SU-DHL-6 (cell line): ENCODE measurements around the gene DNER.

Experiments used
- EZH2phosphoT487 ChIP-seq: fragments of 200-600 bp; sonication (generic), shearing (Covaris generic); conservative IDR thresholded peaks from 2 replicates; pipeline ENCODE4 v1.6.1; 2018; ENCODE audit warnings: mild to moderate bottlenecking, antibody characterized with exemption, low read length, moderate library complexity, mixed read lengths
- TF ChIP-seq, protein P1 (sequence below): fragments of 200-600 bp; sonication (generic); IDR thresholded peaks from one replicate; pipeline ENCODE4 v1.5.1; 2017; ENCODE audit warnings: antibody characterized with exemption, mild to moderate bottlenecking, low read length, moderate library complexity; ENCODE audit not compliant: insufficient read depth, poor library complexity, severe bottlenecking

DNA sequence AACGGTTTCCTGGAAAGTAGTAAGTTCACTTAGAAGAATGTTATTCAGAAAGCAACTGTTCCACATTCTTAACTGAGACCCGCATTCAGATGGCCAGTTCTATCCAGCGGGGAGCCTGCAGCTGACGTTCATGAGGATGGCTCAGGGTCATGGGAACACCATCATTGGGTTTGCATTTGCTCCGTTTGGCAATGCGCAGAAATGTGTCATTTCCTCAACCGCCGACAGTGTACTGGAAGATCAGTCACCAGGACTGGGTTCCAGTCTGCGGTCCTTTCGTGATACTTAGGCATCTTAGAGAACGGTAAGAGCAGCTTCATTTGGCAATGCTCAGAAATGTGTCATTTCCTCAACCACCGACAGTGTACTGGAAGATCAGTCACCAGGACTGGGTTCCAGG is 104.0 kb downstream of the DNER start:
- TF ChIP-seq, protein P1, sequence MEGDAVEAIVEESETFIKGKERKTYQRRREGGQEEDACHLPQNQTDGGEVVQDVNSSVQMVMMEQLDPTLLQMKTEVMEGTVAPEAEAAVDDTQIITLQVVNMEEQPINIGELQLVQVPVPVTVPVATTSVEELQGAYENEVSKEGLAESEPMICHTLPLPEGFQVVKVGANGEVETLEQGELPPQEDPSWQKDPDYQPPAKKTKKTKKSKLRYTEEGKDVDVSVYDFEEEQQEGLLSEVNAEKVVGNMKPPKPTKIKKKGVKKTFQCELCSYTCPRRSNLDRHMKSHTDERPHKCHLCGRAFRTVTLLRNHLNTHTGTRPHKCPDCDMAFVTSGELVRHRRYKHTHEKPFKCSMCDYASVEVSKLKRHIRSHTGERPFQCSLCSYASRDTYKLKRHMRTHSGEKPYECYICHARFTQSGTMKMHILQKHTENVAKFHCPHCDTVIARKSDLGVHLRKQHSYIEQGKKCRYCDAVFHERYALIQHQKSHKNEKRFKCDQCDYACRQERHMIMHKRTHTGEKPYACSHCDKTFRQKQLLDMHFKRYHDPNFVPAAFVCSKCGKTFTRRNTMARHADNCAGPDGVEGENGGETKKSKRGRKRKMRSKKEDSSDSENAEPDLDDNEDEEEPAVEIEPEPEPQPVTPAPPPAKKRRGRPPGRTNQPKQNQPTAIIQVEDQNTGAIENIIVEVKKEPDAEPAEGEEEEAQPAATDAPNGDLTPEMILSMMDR, result no peak
- no peak for TF ChIP-seq EZH2phosphoT487
